ENCODE data around the gene KCNA1.
"Not testable (repeated sequence)": the region's sequence is repeated elsewhere in the genome, so short reads cannot be mapped to it uniquely, and the experiment has no call there.

Gene KCNA1

GRCh38 chr12:4873947-4874346 lies 35.8 kb upstream of the KCNA1 start:
- no peaks in the 10 kb centered on the region for H3K36me3 ChIP-seq (replicated peaks; ENCODE audit: insufficient read depth, low read length)
- no peak for DNase-seq
- H3K4me1 ChIP-seq (ENCODE audit: low read length) = no peaks in the 10 kb centered on the region
- H3K9me3 ChIP-seq (replicated peaks; ENCODE audit: insufficient read depth, low read length) = no peaks in the 10 kb centered on the region
- no peak overlapping the region for H2AFZ ChIP-seq (ENCODE audit: low read length)
- no peaks in the 10 kb centered on the region for H3F3A ChIP-seq (ENCODE audit: insufficient read depth, low read length)
- no peaks in the 10 kb centered on the region for H3K79me2 ChIP-seq (ENCODE audit: low read length)
- no peaks in the 10 kb centered on the region for H4K20me1 ChIP-seq (ENCODE audit: insufficient read depth, low read length)
- no peak overlapping the region for H3K4me3 ChIP-seq (ENCODE audit: low read length)
- H3K9ac ChIP-seq (ENCODE audit: low read length) = no peak overlapping the region
- no peaks in the 10 kb centered on the region for H3K9me2 ChIP-seq (replicated peaks; ENCODE audit: insufficient read depth, low read length)
- TF ChIP-seq EZH2 (optimal IDR thresholded peaks at IDR 0.05; ENCODE audit: low read depth, low read length) (no peak), EZH2phosphoT487 (IDR thresholded peaks at IDR 0.05; ENCODE audit: low read length) (no peak), CTCF (IDR thresholded peaks at IDR 0.05; ENCODE audit: low read length) (no peak)
- no peaks in the 10 kb centered on the region for H3K27me3 ChIP-seq (replicated peaks; ENCODE audit: insufficient read depth, low read length)
- no peak overlapping the region for H3K4me2 ChIP-seq (ENCODE audit: low read depth, low read length)
- no peak overlapping the region for H3K27ac ChIP-seq (ENCODE audit: low read length)

- Histone ChIP-seq H4K20me1 (ENCODE audit: insufficient read depth, low read length) (no peaks in the 10 kb centered on the region), H3K9ac (ENCODE audit: low read length) (no peak overlapping the region), H3F3A (ENCODE audit: insufficient read depth, low read length) (no peaks in the 10 kb centered on the region), H3K4me1 (ENCODE audit: low read length) (no peaks in the 10 kb centered on the region), H3K9me3 (replicated peaks; ENCODE audit: insufficient read depth, low read length) (no peaks in the 10 kb centered on the region), H3K36me3 (replicated peaks; ENCODE audit: insufficient read depth, low read length) (no peaks in the 10 kb centered on the region), H3K4me2 (ENCODE audit: low read depth, low read length) (no peak overlapping the region), H3K27ac (ENCODE audit: low read length) (no peak overlapping the region), H3K9me2 (replicated peaks; ENCODE audit: insufficient read depth, low read length) (no peaks in the 10 kb centered on the region), H3K79me2 (ENCODE audit: low read length) (no peaks in the 10 kb centered on the region), H2AFZ (ENCODE audit: low read length) (no peak overlapping the region), H3K27me3 (replicated peaks; ENCODE audit: insufficient read depth, low read length) (no peaks in the 10 kb centered on the region), H3K4me3 (ENCODE audit: low read length) (no peak overlapping the region)
- no peak for DNase-seq
- no peak for TF ChIP-seq CTCF (IDR thresholded peaks at IDR 0.05; ENCODE audit: low read length)
These were observed 35.0 kb upstream of the KCNA1 start for GRCh38 chr12:4874671-4875070.

GRCh38 chr12:4879481-4879880 lies 30.2 kb upstream of the KCNA1 start:
- H3K27me3 ChIP-seq (replicated peaks; ENCODE audit: insufficient read depth, low read length); H3K4me1 ChIP-seq (ENCODE audit: low read length); H3K79me2 ChIP-seq (ENCODE audit: low read length); H3K36me3 ChIP-seq (replicated peaks; ENCODE audit: insufficient read depth, low read length); H3F3A ChIP-seq (ENCODE audit: insufficient read depth, low read length); DNase-seq; H2AFZ ChIP-seq (ENCODE audit: low read length); H3K27ac ChIP-seq (ENCODE audit: low read length); H3K4me2 ChIP-seq (ENCODE audit: low read depth, low read length); H3K9me2 ChIP-seq (replicated peaks; ENCODE audit: insufficient read depth, low read length); H3K4me3 ChIP-seq (ENCODE audit: low read length); H3K9me3 ChIP-seq (replicated peaks; ENCODE audit: insufficient read depth, low read length); H3K9ac ChIP-seq (ENCODE audit: low read length); H4K20me1 ChIP-seq (ENCODE audit: insufficient read depth, low read length): not testable (repeated sequence)

- no peak overlapping the region for H3K4me2 ChIP-seq (ENCODE audit: low read depth, low read length)
- no peak overlapping the region for H3K27ac ChIP-seq (ENCODE audit: low read length)
- no peak overlapping the region for H3K9ac ChIP-seq (ENCODE audit: low read length)
- DNase-seq = no peak
- no peaks in the 10 kb centered on the region for H3K9me3 ChIP-seq (replicated peaks; ENCODE audit: insufficient read depth, low read length)
- no peaks in the 10 kb centered on the region for H3K4me1 ChIP-seq (ENCODE audit: low read length)
- H3K4me3 ChIP-seq (ENCODE audit: low read length) = no peak overlapping the region
- no peaks in the 10 kb centered on the region for H3F3A ChIP-seq (ENCODE audit: insufficient read depth, low read length)
- H3K79me2 ChIP-seq (ENCODE audit: low read length) = no peaks in the 10 kb centered on the region
- no peaks in the 10 kb centered on the region for H4K20me1 ChIP-seq (ENCODE audit: insufficient read depth, low read length)
- H3K9me2 ChIP-seq (replicated peaks; ENCODE audit: insufficient read depth, low read length) = no peaks in the 10 kb centered on the region
- no peaks in the 10 kb centered on the region for H3K36me3 ChIP-seq (replicated peaks; ENCODE audit: insufficient read depth, low read length)
- no peak for TF ChIP-seq EZH2phosphoT487 (IDR thresholded peaks at IDR 0.05; ENCODE audit: low read length)
- no peak for TF ChIP-seq EZH2 (optimal IDR thresholded peaks at IDR 0.05; ENCODE audit: low read depth, low read length)
- no peak for TF ChIP-seq CTCF (IDR thresholded peaks at IDR 0.05; ENCODE audit: low read length)
- no peaks in the 10 kb centered on the region for H3K27me3 ChIP-seq (replicated peaks; ENCODE audit: insufficient read depth, low read length)
- H2AFZ ChIP-seq (ENCODE audit: low read length) = no peak overlapping the region
These were observed 28.2 kb upstream of the KCNA1 start for GRCh38 chr12:4881266-4882064.
